ENCODE results near the gene DIP2C.

- no peak for TF ChIP-seq POLR2A (IDR thresholded peaks at IDR 0.05)
- TF ChIP-seq, protein P1, sequence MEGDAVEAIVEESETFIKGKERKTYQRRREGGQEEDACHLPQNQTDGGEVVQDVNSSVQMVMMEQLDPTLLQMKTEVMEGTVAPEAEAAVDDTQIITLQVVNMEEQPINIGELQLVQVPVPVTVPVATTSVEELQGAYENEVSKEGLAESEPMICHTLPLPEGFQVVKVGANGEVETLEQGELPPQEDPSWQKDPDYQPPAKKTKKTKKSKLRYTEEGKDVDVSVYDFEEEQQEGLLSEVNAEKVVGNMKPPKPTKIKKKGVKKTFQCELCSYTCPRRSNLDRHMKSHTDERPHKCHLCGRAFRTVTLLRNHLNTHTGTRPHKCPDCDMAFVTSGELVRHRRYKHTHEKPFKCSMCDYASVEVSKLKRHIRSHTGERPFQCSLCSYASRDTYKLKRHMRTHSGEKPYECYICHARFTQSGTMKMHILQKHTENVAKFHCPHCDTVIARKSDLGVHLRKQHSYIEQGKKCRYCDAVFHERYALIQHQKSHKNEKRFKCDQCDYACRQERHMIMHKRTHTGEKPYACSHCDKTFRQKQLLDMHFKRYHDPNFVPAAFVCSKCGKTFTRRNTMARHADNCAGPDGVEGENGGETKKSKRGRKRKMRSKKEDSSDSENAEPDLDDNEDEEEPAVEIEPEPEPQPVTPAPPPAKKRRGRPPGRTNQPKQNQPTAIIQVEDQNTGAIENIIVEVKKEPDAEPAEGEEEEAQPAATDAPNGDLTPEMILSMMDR (IDR thresholded peaks at IDR 0.05) = no peak
These were observed 299.5 kb downstream of the DIP2C start for GRCh38 chr10:389836-390448.

Data from stomach (tissue), 4 donors.